GM19099 (cell line): Measurements from ENCODE around the gene ABLIM2.

Experiments
- POLR2A ChIP-seq: IDR thresholded peaks from 3 replicates; pipeline ENCODE4 v1.6.1; 2011; ENCODE audit warnings: low read depth; ENCODE audit not compliant: insufficient read length; ENCODE audit errors: extremely low read depth

The ABLIM2 gene

GRCh38 chr4:8157944-8158709, 486 bp downstream of the ABLIM2 start:
- no peak for TF ChIP-seq POLR2A

GRCh38 chr4:8157496-8157895, 1.1 kb downstream of the ABLIM2 start:
- no peak for TF ChIP-seq POLR2A

DNA sequence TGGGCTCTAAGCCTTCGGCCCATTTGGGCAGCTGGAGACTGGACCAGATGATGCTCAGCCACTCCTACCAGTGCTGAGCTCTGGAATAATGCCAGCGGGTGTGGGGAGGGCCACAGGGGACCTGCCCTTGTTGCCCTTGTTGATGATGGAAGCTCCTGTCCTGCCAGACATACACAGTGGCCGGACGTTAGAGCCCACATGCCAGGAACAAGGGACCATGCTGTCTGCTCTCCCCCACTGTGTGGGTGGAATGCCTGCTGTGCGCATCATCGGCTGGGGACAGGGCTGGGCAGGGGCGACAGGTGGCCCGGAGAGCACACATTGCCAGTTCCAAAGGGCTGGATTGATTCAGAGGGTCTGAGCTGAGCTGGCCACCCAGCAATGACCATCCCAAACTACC, 2.0 kb downstream of the ABLIM2 start:
- no peak for TF ChIP-seq POLR2A

- TF ChIP-seq POLR2A: no peak
Observed at GRCh38 chr4:8155660-8156421, 2.8 kb downstream of the ABLIM2 start.

- no peak for TF ChIP-seq POLR2A
Observed at GRCh38 chr4:8155048-8155447, 3.6 kb downstream of the ABLIM2 start.

- TF ChIP-seq POLR2A: no peak
Observed at GRCh38 chr4:8153441-8153840, 5.2 kb downstream of the ABLIM2 start.

- TF ChIP-seq POLR2A: no peak
Observed at GRCh38 chr4:8152865-8153257, 5.8 kb downstream of the ABLIM2 start.

- TF ChIP-seq POLR2A: no peak
Observed at GRCh38 chr4:8152090-8152864, 6.3 kb downstream of the ABLIM2 start.

DNA sequence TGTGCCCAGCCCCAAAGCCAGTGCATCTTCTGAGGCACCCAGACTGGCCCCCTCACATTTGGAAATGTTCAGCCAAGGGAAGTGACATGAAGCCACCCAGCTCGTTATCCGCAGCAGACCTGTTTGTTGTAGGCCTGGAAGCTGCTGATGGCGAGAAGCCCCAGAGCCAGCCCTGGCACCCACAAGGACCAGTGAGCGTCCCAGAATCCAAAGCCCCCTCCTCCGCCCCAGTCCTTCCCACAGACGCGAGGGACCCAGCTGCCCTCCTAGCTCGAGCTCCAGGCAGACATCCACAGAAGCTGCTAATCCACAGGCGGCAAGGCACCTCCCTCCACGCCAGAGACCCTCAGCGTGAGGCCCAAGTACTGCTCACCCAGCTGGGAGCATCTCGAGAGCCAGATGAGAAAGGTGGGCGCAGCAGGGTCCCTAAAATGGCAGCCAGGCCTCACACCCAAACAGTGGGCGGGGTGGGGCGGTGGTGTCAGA, 7.4 kb downstream of the ABLIM2 start:
- no peak for TF ChIP-seq POLR2A

DNA sequence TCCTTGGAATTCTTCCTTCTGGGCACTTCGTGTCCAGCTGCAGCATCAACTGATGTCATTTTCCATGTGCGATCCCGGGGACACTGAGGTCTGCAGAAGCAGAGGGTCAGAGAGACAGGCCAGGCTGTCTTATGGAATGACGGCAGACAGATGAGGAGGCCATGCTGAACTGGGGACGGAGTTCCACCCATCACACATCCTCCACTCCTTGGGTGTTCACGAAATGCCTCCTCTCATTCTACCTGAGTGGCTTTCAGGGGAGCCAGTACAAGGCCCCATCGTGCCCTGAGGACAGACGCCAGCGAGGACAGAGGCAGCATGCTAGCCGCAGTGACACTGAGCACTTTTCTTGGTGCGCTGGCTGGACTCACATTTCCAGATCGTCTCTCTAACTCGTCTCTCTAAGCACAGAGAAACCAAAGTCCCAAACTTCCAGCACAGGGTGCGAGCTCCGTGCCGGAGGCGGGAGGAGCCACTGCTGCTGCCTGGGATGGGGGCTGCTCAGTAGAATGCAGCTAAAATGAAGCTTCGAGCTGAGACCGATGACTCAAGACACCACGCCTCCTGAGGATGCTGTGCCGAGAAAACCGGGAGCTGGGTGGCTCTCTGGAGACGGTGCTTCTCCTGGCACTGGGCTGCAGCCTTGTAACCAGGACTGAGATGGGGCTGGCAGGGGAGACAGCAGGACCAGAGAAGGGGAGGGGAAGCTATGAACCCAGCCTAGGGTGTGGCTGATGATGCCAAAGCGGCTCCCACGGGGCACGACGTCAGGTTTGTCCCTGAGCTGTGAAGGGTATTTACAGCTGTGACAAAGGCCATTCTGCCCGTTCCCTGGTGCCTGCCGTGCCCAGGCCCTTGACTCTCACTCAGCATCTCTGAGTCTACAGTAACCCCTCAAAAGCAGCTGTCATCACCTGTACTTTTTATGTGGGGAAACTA, 8.2 kb downstream of the ABLIM2 start:
- no peak for TF ChIP-seq POLR2A

DNA sequence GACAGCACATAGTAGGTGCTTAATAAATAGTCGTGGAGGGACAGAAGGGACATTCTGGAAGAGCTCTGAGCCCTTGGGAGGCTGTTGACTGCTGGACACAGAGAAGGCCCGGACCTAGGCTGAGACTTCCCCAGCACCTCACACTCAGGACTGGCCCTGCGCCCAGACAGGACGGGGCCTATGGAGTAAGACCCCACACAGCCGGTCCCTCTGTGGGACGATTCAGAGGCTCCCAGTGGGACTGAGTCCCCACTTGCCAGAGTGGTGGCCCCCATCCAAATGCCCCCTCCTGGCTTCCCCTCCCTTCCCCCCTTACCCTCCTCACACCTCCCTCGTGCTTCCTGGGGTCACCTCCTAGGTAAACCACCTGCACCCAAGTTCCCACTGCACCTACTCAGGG, 8.9 kb downstream of the ABLIM2 start:
- TF ChIP-seq POLR2A: no peak

GRCh38 chr4:8148785-8149435, 9.7 kb downstream of the ABLIM2 start:
- TF ChIP-seq POLR2A: no peak

GRCh38 chr4:8148159-8148558, 10.5 kb downstream of the ABLIM2 start:
- TF ChIP-seq POLR2A: no peak
